GM19324 (cell line): ENCODE data around the gene MYL5.
"Not testable (repeated sequence)": the region's sequence is repeated elsewhere in the genome, so short reads cannot be mapped to it uniquely, and the experiment has no call there.

Experiments used
- ATAC-seq: cut with Tn5 transposase; IDR thresholded peaks from one replicate; pipeline ENCODE4 v1.9.1; 2021; ENCODE audit warnings: mild to moderate bottlenecking, moderate library complexity; ENCODE audit not compliant: unreplicated experiment, low FRiP score

MYL5 gene, protein sequence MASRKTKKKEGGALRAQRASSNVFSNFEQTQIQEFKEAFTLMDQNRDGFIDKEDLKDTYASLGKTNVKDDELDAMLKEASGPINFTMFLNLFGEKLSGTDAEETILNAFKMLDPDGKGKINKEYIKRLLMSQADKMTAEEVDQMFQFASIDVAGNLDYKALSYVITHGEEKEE

DNA sequence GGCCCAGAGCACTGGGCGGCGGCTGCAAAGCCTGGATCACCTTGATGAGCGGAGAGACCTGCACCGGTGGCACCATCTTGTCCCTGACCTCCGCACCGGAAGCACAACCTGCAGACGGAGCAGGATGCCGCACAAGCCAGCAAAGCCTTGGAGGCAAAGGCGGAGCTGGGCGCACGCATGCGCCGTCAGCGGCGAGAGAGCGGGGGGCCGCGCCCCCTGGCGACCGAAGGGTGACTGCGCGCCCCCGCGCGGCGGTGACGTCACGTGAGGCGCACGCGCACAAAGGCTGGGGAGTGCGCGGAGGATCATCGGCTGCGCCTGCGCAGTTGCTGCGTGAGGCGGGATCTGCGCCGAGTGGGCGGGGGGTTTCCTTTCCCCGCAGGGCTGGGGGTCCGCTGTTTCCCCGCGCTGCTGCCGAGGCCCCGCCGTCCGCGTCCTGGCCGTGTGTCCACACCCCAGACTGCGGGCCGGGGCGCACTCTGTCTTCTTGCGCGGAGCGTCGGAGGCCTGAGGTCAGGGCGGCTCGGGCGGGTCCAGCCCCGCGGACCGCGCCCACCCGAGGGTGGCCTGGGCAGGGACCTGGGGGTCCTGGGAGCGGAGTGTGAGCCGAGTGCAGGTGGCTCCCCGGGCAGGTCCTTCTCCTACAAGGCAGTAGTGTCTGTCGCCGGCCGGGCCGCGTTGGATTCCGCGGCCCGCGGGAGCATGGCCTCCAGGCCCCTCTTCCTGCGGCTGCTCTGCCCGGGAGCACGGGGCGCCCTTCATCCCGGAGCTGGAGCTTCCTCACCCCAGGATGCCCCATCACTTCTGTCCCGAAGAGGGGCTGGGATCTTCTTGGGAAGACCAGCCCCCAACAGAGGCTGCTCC, at the start of gene MYL5, which contains the start of gene ATP5ME:
Gene MYL5 (plus strand): TSS at position 371 of the 864 bp plus-strand sequence. CDS start 3,485 bp downstream, outside the sequence.
Gene ATP5ME (minus strand): TSS at position 105 of the 864 bp plus-strand sequence. CDS start 29 bp downstream, at position 76.
- peak; percentile 94 for ATAC-seq

DNA sequence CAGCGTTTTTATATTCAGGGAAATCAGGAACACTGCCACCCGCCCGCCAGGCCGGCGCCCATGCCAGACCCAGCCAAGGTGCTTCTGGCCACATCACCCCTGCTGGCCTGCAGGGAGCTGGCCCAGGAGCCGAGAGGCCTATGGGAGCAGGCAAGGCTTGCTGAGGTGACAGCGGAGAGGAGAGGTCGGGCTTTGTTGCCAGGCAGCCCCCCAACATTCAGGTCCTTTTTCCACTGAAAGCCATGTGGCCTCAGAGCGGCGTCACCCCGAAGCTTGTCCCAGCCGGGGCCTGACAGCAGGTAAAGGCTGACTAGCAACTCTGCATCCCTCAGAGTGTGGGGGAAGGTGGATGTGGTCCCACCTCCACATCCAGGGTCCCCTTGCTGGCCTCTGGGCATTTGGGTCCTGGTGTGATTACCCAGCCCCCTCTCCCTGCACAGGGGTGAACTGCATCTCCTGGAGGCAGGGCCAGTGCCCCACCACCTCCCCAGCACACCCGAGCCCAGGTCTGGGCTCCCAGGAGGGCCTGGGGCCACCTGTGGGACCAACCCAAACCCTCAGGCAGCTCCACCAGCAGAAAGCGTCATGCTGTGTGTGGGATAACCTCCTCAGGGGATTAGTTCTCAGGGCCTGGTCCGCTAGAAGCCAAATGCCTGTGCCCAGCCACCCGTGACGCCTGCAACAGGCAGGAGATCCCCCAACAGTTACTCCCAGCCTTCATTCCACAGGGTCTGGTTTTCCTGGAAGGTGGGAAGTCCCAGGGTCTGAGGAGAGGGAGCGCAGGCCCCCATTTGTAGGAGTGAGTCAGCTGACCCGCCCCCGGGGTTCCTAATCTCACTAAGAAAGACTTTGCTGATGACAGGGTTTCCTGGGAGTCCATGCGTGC, 49.4 kb upstream of the MYL5 start, which contains the start of gene PDE6B:
Gene PDE6B (plus strand): TSS at position 869 of the 886 bp plus-strand sequence. CDS start 54 bp downstream, outside the sequence.
- no peak for ATAC-seq

DNA sequence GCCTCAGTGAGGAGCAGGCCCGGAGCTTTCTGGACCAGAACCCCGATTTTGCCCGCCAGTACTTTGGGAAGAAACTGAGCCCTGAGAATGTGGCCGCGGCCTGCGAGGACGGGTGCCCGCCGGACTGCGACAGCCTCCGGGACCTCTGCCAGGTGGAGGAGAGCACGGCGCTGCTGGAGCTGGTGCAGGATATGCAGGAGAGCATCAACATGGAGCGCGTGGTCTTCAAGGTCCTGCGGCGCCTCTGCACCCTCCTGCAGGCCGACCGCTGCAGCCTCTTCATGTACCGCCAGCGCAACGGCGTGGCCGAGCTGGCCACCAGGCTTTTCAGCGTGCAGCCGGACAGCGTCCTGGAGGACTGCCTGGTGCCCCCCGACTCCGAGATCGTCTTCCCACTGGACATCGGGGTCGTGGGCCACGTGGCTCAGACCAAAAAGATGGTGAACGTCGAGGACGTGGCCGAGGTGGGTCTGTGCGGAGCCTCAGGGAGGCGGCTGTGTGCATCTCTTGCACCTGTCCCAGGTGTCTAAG, 48.6 kb upstream of the MYL5 start:
- ATAC-seq = no peak

DNA sequence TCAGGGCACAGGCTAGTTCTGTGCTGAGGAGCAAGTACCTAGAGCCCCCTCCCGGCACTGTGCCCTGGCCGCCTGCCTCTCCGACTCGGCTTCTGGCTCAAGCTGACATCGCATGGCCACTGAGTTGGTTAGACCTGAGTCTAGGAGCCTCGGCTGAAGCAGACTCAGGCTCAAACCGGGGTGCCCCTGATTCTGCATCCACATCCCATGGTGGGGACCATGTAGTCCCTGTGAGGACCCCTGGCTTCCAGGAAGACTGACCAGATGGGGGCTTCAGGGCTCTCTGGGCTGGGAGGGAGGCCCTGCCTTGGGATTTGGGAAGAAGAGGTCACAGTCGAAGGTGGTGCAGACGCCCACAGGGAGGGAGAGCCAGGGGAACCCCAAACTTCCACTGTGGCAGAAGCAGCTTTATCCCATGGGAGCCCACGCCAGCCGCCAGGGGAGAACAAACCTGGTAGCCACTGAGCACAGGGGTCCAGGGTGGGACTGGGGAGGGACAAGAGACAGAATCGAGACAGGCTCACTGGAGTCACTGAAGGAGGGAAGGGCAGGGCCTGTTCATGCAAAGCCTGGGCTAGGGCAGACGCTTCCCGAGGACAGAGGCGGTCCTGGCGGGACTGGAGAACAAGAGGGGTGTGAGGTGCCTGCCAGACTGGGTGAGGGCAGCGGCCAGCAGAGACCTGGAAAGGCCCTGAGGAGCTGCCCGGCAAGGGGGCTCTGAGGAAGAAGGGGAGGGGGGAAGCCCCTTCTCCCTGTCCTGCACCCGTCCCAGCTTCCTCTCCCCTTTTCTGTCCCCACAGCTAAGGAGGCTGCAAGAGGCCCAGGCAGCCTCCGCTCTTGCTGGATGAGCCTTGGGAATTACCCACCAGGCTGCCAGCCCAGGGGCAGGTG, 47.9 kb upstream of the MYL5 start:
- no peak for ATAC-seq

DNA sequence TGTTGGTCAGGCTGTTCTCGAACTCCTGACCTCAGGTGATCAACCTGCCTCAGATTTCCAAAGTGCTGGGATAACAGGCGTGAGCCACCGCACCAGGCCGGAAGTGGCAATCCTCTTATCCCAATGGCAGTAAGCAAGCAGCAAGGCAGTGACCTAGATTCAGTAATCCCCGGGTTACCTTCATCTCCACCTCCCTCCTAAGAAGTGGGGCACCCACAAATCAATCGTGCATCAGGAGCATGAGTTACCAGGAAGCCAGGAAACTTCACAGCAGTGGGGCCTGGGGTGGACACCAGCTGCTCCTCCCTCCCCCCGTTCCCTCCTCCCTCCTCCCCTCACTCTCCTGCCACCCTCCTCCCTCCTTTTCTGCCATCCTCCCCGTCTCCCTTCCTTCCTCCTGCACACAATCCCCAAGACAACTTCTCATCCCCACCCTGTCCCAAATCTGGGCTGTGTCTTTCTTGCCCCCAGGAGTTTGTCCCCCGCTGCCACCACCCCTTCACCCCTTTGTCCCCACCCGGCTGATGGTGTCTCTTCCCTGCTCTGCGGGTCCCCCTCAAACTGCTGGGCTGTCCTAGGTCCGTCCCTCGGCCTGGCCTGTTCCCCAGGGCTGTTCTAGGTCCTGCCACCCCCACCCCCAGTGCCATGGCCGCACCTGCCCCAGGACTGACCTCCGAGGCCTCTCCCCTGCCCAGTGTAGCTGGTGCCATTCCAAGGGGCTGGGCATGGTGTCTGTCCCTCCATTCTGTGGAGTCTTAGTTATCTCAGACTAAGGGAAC, 46.8 kb upstream of the MYL5 start:
- no peak for ATAC-seq

DNA sequence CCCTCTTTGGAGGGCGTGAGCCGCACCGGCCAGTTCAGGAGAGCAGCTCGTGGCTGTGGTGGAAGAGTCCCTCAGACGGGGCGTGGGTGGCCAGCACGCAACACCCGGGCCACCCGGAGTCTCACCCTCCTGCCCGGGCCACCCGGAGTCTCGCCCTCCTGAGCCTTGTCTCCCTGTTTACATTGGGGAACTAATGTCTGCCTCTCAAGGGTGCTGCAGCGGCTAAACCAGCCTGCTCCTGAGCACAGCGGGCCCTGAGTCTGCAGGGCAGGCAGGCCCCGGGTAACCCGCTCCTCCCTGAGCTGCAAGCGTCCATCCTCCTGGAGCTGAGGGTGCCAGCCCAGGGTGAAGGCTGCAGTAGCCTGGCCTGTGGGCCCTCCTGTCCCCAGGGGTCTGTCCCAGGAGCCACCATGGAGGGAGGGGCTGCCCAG, 46.0 kb upstream of the MYL5 start:
- no peak for ATAC-seq

DNA sequence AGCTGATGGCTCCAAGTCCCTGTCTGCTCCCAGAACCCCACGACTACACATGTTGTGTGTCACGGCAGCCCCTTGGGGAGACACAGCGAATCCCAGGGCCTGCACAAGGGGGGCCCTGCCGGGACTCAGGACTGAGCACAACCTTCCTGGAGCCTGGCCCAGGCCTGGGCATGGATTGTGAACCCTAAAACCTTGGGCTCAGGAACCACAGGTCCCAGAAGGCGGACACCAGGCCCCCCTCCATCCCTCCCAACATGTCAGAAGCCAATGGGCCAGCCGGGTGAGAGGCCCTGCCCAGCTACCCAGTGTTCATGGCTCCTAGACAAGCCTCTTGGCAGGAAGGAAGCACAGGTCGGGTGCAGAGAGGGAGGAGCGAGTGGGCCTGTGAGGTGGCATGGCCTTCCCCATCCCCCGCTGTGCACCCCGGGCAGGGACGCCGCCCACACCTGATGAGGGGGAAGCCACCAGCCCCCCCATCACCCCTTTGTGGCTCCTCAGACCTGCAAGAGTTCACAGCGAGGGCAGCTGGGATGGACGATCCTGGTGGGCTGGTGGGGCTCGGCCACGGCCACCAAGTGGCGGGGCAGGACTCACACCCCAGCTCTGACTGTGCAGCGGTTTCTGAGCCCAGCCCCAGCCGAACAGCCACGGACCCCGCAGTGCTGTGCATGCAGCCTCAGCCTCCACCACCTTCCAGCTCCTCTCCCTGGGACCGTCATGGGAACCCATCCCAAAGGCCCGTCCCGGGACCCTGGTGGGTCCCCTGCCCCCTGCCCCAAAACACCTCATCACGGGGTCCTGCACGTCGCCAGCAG, 45.3 kb upstream of the MYL5 start:
- no peak for ATAC-seq

DNA sequence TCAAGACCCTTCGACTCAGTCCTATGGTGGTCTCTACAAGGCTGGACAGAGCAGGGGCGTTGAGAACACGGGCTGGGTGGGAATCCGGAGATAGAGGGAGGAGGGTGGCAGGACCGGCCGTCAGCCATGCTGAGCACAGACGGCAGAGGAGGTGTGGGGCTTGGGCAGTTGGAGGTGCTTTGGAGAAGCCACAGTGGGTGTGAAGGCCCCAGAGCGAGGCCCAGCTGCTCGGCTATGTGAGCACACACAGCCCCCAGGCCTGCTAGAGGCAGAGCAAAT, 44.8 kb upstream of the MYL5 start:
- ATAC-seq = no peak

DNA sequence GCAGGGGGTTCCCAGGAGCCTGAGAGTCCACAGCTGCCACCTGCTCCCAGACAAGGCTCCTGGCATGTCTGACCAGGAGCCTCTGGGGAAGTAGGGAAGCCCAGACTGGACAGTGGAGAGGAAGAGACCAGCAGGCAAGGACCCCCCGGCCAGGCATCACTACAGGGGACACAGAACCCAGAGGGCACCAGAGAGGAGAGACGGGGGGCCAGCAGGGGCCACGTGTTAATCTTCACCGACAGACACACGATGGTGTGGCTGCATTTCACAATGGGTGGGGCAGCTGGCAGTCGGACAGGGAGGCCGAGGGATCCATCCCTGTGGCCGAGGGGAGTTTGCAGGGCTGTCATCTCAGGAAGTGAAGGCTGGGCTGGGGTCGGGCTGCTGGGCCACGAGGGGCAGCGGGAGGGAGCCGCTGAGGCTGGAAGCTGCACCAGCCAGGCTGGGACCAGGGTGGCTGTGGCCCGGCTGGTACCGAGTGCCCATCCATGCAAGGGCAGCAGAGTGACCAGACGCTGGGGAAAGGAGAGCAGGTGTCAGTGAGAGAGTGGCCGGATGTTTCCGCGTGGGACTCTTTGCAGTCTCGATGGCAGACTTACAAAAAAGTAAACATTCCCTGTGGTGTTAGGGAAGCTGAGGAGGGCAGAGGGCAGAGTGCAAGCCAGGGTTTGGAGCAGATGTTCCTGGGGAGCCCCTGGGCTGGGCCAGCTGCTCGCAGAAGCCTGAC, 44.3 kb upstream of the MYL5 start:
- no peak for ATAC-seq

DNA sequence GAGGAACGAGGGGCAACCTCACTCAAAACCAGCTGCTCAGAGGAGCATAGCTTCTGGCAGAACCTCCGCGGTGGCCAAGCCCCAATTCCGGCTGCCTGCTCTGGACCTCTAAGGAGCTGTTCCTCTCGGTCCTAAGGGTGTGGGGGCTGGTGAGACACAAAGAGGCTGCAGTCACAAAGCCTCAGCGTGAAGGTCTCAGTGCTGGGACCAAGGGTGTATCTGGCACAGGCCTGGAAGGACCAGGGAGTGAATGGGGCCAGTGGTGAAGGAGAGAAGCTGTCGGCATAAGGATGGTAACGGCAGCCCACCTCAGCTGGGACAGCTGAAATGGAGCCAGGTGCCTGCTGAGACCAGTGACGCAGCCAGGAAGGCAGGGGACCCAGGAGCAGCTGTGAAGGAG, 43.7 kb upstream of the MYL5 start:
- ATAC-seq = no peak

DNA sequence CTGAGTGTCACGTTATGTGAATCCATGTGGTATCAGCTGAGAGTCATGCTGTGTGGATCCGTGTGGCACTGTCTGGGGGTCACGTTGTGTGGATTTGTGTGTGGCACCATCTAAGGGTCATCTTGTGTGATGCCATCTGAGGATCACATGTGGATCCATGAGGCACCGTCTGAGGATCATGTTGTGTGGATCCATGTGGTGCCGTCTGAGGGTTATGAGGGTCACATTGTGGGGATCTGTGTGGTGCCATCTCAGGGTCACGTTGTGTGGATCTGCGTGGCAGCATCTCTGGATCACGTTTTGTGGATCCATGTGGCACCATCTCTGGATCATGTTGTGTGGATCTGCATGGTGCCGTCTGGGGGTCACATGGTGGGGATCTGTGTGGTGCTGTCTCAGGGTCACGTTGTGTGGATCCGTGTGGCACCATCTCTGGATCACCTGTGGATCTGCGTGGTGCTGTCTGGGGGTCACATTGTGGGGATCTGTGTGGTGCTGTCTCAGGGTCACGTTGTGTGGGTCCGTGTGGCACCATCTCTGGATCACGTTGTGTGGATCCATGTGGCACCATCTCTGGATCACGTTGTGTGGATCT, 42.0 kb upstream of the MYL5 start:
- no peak for ATAC-seq

DNA sequence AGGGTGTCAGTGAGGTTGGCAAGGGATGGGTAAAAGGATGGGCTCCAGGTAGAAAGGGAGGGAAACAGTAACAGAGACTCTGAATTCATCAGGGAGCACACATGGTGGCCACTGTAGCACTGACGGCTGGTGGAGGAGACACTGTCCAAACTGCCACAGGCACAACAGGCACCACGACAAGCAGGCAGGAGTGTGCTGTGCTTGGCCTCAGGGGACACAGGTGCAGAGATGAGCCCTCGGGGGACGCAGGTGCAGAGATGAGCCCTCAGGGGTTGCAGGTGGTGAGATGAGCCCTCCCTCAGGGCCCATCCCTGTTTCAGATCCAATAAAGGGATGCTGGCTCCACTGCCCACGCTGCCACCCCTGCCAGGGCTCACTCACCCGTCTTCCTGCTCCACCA, 41.4 kb upstream of the MYL5 start:
- no peak for ATAC-seq

DNA sequence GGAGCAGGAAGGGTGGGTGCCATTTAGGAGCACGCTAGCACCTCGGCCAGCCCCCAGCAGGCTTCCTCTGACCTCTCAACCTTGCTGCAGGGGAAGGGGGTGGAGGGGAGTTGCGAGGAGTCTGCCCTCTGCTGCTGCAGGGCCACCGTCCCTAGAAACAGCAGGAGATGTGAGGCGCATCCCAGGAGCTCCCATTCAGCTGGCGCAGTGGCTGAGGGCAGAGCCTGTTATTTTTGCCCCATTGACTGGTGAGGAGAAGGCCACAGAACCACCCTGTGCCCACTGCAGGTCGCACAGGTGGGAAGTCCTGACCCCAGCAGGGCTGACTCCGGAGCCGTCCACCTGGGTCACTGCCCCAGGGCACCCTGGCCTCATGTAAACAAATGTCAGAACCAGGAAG, 40.9 kb upstream of the MYL5 start:
- ATAC-seq = no peak

DNA sequence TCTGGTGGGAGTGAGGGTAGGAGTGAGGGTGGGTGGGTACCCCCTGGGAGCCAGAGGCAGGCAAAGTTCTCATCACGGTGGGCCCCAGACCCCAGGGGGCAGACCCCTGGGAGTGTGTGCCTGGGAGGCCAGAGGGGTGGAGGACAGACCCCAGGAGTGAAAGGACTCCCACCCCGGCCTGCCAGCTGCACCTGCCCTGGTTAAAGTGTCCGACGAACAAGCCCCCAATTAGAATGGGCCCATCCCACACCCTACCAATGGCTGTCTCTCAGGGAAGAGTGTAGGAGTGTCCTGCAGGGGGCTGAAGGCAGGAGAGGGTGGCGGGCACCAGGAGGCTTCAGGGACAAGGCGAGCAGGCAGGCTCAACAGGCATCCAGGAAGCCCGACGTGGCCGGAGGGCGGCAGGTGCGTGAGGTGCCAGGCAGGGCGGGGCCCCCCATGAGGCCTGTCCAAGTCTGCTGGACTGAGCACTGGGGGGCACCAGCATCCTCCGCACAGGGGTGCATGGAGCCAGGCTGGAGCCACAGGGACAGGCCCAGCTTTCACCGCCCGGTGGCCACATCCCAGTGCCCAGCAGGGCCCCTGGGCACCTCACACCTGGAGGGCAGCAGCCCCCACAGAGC, 40.3 kb upstream of the MYL5 start:
- ATAC-seq = no peak

DNA sequence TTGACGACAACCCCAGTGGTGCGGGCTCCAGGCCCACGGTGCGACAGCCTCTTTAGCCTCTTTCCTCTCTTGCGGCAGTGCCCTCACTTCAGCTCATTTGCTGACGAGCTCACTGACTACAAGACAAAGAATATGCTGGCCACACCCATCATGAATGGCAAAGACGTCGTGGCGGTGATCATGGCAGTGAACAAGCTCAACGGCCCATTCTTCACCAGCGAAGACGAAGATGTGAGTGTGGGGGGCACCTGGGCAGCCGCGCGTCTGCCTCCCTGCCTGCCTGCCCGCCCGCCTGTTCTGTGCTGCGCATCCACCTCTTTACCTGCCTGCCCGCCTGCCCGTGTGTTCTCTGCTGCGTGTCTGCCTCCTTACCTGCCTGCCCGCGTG, 39.8 kb upstream of the MYL5 start:
- ATAC-seq = no peak

DNA sequence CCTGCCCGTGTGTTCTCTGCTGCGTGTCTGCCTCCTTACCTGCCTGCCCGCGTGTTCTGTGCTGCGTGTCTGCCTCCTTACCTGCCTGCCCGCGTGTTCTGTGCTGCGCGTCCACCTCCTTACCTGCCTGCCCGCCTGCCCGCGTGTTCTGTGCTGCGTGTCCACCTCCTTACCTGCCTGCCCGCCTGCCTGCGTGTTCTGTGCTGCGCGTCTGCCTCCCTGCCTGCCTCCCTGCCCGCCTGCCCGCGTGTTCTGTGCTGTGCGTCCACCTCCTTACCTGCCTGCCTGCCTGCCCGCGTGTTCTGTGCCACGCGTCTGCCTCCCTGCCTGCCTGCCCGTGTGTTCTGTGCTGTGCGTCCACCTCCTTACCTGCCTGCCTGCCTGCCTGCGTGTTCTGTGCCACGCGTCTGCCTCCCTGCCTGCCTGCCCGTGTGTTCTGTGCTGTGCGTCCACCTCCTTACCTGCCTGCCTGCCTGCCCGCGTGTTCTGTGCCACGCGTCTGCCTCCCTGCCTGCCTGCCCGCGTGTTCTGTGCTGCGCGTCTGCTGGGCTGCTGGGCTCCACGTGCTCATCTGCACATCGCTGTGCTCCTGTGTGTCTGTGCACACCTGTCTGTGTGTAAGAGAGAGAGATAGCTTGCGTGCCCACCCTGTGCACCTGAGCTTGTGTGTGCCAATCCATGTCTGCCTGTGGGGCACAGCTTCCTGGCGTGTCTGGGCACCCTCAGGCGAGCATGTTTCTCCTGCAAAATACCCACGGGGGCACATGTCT, 39.1 kb upstream of the MYL5 start:
- ATAC-seq = not testable (repeated sequence)
